GM23248 (cell line): ENCODE results near the gene KIF5A.

Source experiments
- EZH2 ChIP-seq: fragments of 200-600 bp; sonication (generic); IDR thresholded peaks from 2 replicates; pipeline ENCODE4 v1.6.1; 2018; ENCODE audit warnings: antibody characterized with exemption, mild to moderate bottlenecking; ENCODE audit not compliant: insufficient read depth, poor library complexity, severe bottlenecking
- EZH2phosphoT487 ChIP-seq: fragments of 200-600 bp; sonication (generic); IDR thresholded peaks from 2 replicates; pipeline ENCODE4 v1.6.1; 2018; ENCODE audit warnings: antibody characterized with exemption, moderate library complexity, mild to moderate bottlenecking, low read depth; ENCODE audit not compliant: insufficient read depth

GRCh38 chr12:57534250-57534649 is 15.6 kb upstream of the KIF5A start:
- TF ChIP-seq EZH2 (no peak), EZH2phosphoT487 (no peak)
